HG02588 (cell line): ENCODE data around the gene NCOA1.
"Not testable (repeated sequence)": the region's sequence is repeated elsewhere in the genome, so short reads cannot be mapped to it uniquely, and the experiment has no call there.

ENCODE experiments used
- ATAC-seq: cut with Tn5 transposase; IDR thresholded peaks from one replicate; pipeline ENCODE4 v1.9.1; 2021; ENCODE audit warnings: mild to moderate bottlenecking, moderate library complexity; ENCODE audit not compliant: unreplicated experiment

Gene NCOA1

DNA sequence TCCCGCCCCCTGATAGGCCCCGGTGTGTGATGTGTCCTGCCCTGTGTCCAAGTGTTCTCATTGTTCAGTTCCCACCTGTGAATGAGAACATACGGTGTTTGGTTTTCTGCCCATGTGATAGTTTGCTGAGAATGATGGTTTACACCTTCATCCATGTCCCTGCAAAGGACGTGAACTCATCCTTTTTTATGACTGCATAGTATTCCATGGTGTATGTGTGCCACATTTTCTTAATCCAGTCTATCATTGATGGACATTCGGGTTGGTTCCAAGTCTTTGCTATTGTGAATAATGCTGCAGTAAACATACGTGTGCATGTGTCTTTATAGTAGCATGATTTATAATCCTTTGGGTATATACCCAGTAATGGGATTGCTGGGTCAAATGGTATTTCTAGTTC lies 40.6 kb downstream of the NCOA1 start:
- ATAC-seq, result not testable (repeated sequence)

DNA sequence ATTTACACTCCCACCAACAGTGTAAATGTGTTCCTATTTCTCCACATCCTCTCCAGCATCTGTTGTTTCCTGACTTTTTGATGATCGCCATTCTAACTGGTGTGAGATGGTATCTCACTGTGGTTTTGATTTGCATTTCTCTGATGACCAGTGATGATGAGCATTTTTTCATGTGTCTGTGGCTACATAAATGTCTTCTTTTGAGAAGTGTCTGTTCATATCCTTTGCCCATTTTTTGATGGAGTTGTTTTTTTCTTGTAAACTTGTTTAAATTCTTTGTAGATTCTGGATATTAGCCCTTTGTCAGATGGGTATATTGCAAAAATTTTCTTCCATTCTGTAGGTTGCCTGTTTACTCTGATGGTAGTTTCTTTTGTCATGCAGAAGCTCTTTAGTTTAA lies 41.0 kb downstream of the NCOA1 start:
- ATAC-seq, result not testable (repeated sequence)

DNA sequence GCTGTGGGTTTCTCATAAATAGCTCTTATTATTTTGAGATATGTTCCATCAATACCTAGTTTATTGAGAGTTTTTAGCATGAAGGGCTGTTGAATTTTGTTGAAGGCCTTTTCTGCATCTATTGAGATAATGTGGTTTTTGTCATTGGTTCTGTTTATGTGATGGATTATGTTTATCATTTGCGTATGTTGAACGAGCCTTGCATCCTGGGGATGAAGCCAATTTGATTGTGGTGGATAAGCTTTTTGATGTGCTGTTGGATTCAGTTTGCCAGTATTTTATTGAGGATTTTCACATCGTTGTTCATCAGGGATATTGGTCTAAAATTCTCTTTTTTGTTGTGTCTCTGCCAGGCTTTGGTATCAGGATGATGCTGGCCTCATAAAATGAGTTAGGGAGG lies 42.5 kb downstream of the NCOA1 start:
- ATAC-seq, result not testable (repeated sequence)

DNA sequence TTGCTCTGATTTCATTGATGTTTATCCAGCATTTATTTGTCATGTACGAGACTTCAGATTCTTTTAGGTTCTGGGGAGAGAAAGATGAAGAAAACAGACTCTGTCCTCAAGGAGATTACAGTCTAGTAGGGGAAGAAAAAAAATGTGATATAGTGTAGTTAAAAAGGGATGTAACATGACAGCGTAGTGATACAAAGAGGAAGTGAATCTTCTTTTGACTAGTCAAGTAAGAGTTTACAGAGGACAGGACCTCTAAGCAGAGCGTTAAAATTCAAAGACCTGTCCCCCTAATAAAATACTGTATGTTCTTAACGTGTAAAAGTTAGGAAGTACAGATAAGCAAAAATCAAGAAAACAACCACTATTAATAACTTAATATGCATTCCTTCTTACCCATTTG lies 47.7 kb downstream of the NCOA1 start:
- no peak for ATAC-seq

DNA sequence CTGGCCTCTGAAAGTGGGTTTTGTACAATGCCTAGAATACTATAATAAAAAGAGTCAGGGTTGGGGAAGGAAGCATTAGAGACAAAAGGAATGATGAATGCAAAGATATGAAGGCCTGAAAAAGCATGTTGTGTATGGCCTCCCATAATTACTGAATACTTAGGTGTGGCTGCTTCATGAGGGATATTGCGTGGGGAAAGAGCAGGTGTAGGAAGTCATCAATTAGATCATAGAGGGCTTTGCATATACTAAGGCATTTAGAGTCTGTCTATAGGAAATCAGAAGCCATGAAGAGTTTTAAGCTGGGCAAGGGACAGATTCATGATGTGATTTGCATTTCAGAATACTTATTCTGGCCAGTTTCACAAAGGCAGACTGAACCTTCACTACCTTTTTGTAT lies 48.2 kb downstream of the NCOA1 start:
- no peak for ATAC-seq

DNA sequence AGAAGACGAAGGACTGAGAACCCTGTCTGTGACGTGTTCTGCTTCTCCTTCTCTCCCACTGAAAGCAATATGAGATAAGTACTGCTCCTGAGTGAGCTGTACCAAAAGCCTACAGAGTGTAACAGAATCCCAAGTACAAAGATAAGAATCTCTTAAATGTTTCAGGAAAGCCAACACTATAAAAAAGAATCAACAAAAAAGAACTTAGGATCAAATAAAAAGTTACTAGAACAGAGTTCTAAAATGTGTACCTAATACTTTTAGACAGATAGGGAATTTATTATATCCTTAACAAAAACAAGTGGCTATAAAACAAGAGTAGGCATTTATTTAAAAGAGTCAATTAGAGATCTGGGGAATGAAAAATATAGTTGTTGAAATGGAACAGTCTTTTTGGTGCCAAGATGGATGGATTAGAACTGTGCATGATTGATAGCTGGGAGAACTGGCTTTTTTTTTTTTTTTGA lies 49.0 kb downstream of the NCOA1 start:
- ATAC-seq, result no peak

DNA sequence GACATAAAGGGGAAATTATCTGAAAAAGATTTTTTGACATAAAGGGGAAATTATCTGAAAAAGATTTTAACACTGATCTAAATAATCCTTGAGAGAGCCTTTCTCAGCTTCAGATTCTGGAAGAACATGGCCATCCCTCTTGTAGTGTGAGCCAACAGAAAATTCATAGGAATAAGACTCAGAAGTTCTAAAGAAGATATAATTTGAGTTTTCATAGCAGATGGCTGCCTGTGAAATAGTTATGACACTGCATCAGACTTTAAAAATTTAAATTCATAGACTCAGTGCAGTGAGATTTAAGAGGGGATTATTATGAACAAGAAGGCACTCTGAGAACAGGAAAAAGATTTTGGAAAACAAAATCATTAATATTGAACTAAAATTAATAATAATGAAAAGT lies 50.6 kb downstream of the NCOA1 start:
- ATAC-seq, result no peak

DNA sequence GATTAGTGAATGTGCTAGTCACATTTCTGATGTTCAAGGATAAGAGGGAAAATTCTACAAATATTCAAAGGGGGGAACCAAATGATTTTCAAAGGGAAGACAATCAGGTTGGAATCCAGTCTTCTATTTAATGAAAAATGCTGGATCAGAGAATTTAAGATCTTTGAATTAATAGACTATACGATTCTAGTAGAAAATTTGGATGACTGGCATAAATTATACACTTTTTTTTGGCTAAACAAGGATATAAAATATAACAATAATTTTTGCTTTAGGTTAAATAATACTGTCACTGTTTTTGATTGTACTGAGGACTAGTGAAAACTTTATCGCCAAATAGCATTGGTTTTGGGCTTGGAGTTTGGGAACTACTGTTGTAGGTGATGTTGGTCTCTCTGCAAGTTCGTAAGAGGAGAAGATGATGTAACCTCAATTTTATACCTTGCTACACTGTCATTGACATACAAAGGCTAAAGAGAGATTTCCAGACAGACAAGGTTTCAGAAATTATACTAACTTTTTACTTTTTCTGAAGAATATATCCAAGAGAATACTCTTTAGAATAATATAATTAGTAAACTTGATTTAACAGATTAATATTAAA lies 51.3 kb downstream of the NCOA1 start:
- no peak for ATAC-seq

DNA sequence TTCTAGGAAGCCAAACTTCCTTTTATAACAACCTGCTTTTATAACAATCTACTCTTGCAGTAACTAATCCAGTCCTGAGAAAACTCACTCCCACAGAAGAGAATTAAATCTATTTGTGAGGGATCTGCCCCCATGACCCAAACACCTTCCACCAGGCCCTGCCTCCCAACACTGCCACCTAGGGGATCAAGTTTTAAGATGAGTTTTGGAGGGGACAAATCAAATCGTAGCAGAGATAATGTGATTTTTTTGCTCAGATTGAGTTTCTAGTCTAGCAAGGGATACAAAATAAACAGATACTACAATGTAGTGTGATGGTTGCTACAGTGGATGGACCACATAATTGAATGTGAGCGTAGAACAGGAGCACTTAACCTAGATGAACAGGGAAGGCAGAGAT lies 52.2 kb downstream of the NCOA1 start:
- ATAC-seq, result no peak

DNA sequence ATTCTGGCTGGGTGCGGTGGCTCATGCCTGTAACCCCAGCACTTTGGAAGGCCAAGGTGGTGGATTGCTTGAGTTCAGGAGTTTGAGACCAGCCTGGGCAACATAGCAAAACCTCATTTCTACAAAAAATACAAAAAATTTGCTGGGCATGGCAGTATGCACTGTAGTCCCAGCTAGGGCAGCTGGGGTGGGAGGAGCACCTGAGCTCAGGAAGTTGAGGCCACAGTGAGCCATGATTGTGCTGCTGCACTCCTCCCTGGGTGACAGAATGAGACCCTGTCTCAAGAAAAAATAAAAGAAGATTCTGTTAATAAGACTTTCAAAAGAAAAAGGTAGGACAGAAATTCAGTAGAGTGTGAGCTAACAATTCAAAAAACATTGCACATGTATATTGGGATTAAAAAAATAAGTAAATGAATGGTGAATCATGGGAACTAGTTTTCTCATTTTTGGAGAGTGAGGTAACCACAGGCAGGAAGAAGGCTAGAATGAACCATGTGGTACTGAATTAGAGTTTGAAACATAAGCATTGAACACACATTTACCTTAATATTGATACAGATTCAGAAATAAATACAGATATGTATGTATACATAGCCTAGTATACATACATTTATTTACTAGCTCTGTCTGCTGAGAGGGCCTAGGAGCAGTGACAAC lies 53.5 kb downstream of the NCOA1 start:
- ATAC-seq, result no peak

DNA sequence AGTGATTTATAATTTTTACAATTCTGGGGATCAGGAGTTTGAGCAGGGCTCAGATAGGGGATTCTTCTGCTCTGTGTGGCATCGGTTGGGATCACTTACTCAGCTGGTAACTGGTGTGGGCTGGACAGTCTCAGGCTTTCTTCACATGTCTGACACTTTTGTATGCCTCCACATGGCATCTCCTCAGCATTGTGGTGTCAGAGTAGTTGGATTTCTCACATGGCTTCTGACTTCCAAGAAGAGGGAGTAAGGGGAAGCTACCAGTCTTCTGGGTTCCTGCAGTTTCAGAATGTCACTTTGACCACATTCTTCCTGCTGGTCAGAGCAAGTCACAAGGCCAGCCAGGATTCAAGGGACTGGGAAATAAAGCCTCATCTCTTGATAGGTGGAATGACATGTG lies 55.6 kb downstream of the NCOA1 start:
- no peak for ATAC-seq

DNA sequence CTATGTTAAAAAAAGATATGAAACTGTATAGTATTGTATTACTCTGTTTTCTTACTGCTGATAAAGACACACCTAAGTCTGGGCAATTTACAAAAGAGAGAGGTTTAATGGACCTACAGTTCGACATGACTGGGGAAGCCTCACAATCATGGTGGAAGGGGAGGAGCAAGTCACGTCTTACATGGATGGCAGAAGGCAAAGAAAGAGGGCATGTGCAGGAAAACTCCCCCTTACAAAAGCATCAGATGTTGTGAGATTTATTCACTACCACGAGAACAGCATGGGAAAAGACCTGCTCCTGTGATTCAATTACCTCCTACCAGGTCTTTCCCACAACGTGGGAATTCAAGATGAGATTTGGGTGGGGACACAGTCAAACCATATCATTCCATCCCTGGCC lies 57.0 kb downstream of the NCOA1 start:
- no peak for ATAC-seq

DNA sequence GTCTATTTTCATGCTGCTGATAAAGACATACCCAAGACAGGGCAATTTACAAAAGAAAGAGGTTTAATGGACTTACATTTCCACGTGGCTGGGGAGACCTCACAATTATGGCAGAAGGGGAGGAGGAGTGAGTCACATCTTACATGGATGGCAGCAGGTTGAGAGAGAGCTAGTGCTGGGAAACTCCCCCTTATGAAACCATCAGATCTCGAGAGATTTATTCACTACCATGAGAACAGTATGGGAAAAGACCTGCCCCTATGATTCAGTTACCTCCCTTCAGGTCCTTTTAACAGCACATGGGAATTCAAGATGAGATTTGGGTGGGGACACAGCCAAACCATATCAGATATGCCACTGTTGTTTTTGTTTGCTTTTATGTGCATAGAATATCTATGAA lies 59.2 kb downstream of the NCOA1 start:
- not testable (repeated sequence) for ATAC-seq

DNA sequence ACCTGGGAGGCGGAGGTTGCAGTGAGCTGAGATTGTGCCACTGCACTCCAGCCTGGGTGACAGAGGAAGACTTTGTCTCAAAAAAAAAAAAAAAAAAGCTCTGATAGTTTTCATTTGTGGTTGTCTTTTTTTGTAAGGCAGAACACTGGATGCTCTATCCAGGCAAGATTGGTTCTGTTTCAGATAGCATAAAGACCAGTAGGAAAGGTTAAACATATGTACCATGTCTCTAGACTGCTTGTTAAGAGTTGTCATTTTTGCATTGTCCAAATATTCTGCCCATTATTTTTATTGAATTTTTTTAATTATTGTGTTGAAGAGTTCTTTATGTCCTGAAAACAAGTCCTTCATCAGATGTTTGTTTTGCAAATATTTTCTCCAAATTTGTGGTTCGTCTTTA lies 60.0 kb downstream of the NCOA1 start:
- no peak for ATAC-seq

DNA sequence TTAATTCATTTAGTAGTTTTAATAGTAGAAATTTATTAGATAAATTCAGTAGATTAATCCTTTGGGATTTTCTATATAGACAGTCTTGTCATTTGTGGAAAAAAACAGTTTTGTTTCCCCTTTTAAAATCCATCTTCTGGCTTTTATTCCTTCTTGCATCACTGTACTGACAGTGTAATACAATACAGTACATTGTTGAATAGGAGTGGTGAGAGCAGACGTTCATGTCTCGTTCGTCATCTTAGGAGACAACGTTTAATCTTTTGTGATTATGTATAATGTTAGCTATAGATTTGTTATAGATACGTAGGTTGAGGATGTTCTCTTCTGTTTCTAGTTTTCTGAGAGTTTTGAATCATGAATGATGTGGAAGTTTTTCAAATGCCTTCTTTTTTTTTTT lies 61.8 kb downstream of the NCOA1 start:
- ATAC-seq, result no peak

DNA sequence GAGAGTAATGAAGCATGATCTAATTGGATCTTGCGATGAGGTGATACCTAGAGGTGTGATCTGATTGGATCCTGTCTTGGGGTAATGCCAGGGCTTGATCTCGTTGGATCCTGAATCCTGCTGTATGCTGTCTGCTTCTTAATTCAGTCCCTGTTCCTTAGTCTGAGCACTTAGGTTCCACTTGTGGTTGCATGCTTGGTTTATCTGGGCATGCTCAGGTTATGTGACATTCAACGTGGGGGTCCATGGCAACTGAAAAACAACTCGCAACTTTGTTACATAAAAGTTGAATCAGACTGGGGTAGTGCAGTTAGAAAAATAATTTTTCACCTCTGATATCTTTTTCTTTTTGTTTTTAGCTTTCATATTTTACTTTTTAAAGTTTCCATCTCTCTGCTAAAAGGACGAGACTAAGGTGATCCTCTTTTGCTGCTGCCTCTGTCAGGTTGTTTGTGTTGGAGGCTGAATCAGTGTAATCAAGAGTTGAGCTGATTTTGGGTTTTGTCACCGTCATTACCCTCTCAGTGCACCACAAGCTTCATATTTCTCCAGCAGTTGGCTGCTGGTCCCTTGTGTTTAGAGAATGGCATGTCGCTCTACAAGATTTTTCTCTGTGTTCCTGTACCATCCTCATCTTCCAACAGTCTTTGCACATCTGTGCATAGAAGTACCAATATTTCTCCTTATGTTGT lies 67.9 kb downstream of the NCOA1 start:
- ATAC-seq, result no peak

DNA sequence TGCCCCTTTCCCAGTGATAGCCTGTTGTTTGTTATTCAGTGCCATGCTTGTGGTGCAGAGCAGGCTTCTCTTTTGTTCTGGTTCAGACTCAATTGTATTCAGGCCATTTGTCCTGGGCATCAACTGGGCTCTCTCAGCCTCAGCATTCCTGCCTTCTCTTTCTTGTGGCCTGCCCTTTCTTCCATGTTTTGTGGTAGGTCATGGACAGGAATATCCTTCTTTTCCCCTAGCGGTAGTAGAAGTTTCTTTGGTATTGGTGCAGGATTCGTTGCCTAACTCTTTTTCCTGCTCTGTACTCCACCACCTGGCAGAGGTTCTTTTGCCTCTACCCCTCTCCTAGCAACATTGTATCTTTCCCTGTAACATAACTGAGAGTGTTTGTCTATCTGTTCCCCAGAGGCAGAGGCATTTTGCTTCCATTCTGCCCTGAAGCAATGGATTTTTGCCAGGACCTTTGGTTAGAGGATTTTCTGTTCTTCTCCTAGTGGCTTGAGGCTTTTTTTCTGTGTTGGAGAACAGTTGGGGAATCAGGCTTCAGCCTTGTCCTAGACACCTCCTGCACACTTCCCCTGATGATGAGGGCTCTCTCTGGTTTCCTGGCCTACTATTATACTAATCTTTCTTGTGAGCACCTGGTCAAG lies 68.5 kb downstream of the NCOA1 start:
- no peak for ATAC-seq

DNA sequence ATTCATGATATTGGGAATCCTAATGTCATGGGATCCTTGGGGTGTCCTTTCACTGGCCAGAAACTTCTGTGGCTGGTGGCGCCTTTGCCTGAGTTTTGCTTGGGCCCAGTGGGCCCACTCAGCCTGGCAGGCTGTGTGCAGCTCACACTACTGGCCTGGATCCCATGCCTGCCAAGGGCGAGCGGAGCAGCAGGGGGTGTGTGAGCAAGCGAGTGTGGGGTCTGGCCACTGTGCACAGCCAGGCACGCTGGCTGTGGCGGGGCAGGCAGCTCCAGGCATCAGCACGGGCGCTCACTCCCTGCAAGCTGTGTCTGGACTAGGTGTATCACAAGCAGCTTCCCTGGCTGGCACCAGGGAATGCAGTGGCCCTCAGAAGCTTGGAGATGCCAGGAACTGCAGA lies 74.5 kb downstream of the NCOA1 start:
- ATAC-seq, result no peak

DNA sequence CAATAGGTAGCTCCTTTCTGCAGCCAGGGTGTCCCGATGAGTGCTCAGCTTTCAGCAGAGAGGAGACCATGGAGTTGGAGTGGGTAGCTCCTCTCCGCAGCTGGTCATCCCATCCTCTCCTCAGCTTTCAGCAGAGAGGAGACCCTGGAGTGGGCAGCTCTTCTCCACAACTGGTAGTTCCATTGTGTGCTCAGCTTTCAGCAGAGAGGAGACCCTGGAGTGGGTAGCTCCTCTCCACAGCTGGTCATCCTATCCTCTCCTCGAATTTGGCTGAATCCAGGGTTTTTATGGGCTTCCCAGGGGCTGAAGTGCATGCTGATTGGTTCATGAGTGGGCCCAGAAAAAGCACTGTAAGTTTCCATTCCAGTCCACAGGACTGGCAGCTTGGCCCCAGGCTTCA lies 75.2 kb downstream of the NCOA1 start:
- ATAC-seq, result no peak

DNA sequence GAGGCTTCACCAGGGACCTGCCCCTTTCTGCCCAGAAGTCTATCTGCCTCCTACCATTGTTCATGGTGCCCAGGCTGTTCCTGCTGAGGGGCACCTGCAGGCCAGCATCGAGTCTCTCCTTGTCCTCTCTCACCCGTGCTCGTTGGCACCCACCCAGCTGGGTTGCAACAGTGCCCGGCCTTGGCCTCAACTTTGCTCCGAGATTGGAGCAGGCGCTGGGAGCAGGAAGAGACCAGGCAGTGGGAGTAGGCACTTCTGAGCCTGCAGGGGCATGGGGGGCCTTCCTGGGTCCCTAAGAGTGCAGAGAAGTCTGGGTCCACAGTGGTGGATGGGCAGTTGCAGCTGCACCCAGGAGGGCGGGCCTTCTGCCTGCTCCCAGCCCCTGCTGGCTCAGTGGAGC lies 75.6 kb downstream of the NCOA1 start:
- no peak for ATAC-seq

DNA sequence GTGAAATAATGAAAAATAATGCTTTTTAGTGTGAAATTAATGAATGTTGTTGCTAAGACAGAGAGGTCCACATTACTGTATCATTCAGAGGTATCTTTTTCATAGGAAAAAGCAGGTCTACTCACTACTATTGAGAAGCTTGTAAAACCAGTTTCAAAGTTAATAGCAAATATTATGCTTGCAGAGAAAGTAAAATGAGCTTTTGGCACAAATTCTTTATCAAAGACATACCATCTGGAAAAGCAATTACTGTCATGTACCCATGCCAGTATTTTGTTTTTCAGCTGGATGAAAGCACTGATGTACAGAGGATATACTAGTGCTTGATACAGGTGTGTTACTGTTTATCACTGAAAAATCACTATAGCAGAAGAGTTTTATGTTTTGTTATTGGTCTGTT lies 77.5 kb downstream of the NCOA1 start:
- ATAC-seq, result no peak

DNA sequence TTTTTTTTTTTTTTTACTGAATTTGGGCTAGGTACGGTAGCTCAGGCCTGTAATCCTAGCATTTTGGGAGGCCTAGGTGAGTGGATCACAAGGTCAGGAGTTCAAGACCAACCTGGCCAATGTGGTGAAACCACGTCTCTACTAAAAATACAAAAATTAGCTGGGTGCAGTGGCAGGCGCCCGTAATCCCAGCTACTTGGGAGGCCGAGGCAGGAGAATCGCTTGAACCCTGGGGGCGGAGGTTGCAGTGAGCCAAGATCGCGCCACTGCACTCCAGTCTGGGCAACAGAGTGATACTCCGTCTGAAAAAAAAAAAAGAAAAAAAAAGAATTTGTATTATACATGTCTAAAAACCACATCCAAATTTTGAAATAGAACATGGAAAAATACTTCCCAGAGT lies 78.5 kb downstream of the NCOA1 start:
- not testable (repeated sequence) for ATAC-seq
